Measurements from ENCODE around the gene KBTBD12. TPM values are rescaled to one million over a fixed set of nuclear protein-coding genes. Genes with fewer than 3 reads are reported as not detected.

Gene KBTBD12
- total RNA-seq, 1 donor from 2014 or later: 0.08 TPM

Other genes with a start within 250 kb of the KBTBD12 start
- gene ABTB1, start 242.3 kb upstream of the KBTBD12 start, total RNA-seq: 14.2 and 16.0 TPM in 2 replicates
- 71.8 and 76.3 TPM in 2 replicates for gene MGLL, start 92.7 kb upstream of the KBTBD12 start, total RNA-seq
- 350 and 383 TPM in 2 replicates for gene SEC61A1, start 137.2 kb downstream of the KBTBD12 start, total RNA-seq
- 68.4 and 68.7 TPM in 2 replicates for gene RUVBL1, start 208.6 kb downstream of the KBTBD12 start, total RNA-seq
- gene EEFSEC, start 238.2 kb downstream of the KBTBD12 start, total RNA-seq: 12.6 and 14.7 TPM in 2 replicates

Data from kidney epithelial cell (primary cell).